IPS-15b (cell line): Measurements from ENCODE around the gene HMGA1.
A peak's percentile ranks its signal among the peaks of the same experiment; 100 is the strongest.
"Not testable (repeated sequence)": the region's sequence is repeated elsewhere in the genome, so short reads cannot be mapped to it uniquely, and the experiment has no call there.

Experiments used
- H3K27me3 ChIP-seq: one replicate; pipeline ENCODE4 v1.6.1; 2013; ENCODE audit warnings: low read length; ENCODE audit not compliant: control insufficient read depth, insufficient read depth
- H3K36me3 ChIP-seq: one replicate; pipeline ENCODE4 v1.6.1; 2013; ENCODE audit warnings: low read length; ENCODE audit not compliant: control insufficient read depth, insufficient read depth
- H3K4me1 ChIP-seq: one replicate; pipeline ENCODE4 v1.6.1; 2013; ENCODE audit warnings: mild to moderate bottlenecking, low read length; ENCODE audit not compliant: control insufficient read depth, insufficient read depth
- H3K4me3 ChIP-seq: one replicate; pipeline ENCODE4 v1.5.1; 2013; ENCODE audit warnings: low read depth, low read length
- H3K9ac ChIP-seq: one replicate; pipeline ENCODE4 v1.6.1; 2013; ENCODE audit warnings: low read depth, mild to moderate bottlenecking, low read length
- H3K9me3 ChIP-seq: one replicate; pipeline ENCODE4 v1.6.1; 2013; ENCODE audit warnings: mild to moderate bottlenecking, low read length; ENCODE audit not compliant: control insufficient read depth, insufficient read depth

Gene HMGA1

DNA sequence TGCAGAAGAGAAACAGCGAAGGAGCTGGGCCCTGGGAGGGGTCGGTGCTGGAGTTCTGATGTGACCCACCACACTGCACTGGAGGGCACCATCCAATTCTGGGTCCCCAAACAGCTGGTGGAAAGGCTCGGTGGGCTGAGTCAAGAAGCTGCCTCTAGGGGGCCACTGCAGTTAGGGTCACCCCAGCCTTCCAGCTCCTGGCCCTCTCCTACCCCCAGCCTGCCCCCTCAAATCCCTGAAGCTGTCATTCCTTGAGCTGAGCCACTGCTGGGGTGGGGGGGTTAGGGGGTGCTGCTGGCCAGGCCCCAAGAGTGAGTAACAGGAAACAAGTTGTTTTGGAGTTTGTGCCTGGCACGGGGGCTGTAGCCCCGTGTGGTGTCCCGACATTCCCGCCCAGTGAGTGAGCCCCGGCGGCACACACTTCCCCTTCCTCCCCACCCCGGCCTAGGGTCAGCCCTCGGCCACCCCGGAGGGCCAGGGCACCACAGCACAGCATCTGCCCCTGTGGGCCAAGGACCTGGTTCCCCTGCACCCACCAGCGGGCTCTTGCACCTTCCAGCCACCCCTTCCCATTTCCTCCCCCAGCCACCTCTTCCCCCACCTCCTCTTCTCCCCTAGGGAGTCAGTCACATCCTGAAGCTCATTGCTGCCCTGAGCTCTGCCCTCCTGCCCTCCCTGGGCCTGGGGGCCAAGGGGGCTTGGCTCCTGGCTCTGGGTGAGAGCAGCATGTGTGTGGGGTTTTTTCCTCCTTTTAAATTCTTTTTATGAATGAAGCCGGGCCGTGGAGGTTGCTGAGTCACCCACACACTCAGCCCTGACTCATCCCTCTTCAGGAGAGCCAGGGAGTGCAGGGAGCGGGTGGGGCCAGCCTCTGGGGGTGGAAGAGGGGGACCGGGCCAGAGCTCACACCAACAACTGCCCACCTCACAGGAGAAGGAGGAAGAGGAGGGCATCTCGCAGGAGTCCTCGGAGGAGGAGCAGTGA is 7.5 kb downstream of the HMGA1 start:
- Histone ChIP-seq H3K27me3 (no peaks in the 10 kb centered on the region), H3K4me1 (peaks cover 14% of the 10 kb centered on the region), H3K36me3 (peaks cover 53% of the 10 kb centered on the region), H3K9me3 (no peaks in the 10 kb centered on the region), H3K4me3 (no peak overlapping the region), H3K9ac (no peak overlapping the region)

DNA sequence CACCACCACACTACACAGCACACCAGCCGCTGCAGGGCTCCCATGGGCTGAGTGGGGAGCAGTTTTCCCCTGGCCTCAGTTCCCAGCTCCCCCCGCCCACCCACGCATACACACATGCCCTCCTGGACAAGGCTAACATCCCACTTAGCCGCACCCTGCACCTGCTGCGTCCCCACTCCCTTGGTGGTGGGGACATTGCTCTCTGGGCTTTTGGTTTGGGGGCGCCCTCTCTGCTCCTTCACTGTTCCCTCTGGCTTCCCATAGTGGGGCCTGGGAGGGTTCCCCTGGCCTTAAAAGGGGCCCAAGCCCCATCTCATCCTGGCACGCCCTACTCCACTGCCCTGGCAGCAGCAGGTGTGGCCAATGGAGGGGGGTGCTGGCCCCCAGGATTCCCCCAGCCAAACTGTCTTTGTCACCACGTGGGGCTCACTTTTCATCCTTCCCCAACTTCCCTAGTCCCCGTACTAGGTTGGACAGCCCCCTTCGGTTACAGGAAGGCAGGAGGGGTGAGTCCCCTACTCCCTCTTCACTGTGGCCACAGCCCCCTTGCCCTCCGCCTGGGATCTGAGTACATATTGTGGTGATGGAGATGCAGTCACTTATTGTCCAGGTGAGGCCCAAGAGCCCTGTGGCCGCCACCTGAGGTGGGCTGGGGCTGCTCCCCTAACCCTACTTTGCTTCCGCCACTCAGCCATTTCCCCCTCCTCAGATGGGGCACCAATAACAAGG is 8.5 kb downstream of the HMGA1 start:
- H3K9ac ChIP-seq, H3K27me3 ChIP-seq, H3K9me3 ChIP-seq, H3K4me3 ChIP-seq: not testable (repeated sequence)
- Histone ChIP-seq H3K4me1 (peaks cover 10% of the 10 kb centered on the region), H3K36me3 (peaks cover 49% of the 10 kb centered on the region)

DNA sequence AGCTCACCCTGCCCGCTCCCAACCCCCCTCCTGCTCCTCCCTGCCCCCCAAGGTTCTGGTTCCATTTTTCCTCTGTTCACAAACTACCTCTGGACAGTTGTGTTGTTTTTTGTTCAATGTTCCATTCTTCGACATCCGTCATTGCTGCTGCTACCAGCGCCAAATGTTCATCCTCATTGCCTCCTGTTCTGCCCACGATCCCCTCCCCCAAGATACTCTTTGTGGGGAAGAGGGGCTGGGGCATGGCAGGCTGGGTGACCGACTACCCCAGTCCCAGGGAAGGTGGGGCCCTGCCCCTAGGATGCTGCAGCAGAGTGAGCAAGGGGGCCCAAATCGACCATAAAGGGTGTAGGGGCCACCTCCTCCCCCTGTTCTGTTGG is 9.1 kb downstream of the HMGA1 start:
- not testable (repeated sequence) for H3K9ac ChIP-seq, H3K27me3 ChIP-seq, H3K9me3 ChIP-seq, H3K4me3 ChIP-seq
- H3K36me3 ChIP-seq = peaks cover 43% of the 10 kb centered on the region
- H3K4me1 ChIP-seq = peaks cover 10% of the 10 kb centered on the region

DNA sequence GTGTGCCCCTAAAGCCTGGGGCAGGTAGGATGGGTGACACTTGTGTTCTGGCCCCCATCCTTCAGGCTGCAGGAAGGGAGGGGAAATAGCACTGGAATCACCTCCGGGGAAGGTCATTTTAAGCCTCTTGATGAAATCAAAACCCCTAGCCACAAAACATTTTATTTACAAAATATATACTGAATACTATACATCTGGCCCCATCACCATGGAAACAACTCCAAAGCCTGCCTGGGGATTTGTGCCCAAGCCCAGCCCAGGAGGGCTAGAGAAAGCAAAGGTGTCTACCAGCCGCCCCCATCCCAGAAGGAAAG is 9.5 kb downstream of the HMGA1 start:
- no peaks in the 10 kb centered on the region for H3K27me3 ChIP-seq
- peaks cover 10% of the 10 kb centered on the region for H3K4me1 ChIP-seq
- no peak overlapping the region for H3K4me3 ChIP-seq
- H3K9ac ChIP-seq = no peak overlapping the region
- peaks cover 39% of the 10 kb centered on the region for H3K36me3 ChIP-seq
- no peaks in the 10 kb centered on the region for H3K9me3 ChIP-seq

DNA sequence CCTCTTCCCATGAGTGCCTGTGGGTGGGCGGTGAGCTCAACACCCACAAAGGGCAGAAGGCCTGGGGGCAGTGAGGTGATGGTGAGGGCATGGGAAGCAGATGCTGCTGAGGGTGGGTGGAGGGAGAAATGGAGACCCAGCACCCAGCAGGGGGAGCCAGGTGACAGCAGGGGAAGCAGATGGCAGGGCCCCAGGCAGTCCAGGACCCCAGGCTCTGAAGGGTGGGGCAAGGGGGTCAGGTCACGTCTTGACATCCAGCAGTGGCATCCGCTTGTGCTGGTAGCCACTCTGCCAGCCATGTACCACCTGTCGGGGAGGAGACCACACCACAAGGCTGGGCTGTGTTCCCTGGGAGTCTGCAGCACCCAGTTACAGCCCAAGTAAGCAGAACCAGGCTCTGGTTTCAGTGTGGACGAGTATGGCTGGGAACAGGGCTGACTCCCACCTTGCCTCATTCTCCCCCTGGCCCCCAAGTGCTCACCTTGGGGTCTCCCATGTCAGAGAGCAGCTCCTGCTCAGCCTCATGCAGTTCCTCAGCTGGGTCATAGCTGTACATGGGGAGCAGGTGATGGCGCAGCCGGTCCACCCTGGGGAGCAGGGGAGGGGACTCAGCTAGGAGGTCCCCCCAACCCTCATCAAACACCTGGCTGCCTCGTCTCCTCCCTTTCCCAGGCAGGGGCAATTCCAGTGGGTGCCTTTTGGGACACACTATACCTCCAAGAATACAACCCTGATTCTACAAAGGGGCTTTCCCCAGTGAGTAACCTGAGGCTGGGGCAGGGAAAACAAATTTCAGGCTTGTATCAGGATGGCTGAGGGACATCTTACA is 10.1 kb downstream of the HMGA1 start:
- no peak overlapping the region for H3K4me3 ChIP-seq
- H3K9ac ChIP-seq = no peak overlapping the region
- H3K9me3 ChIP-seq = no peaks in the 10 kb centered on the region
- peaks cover 10% of the 10 kb centered on the region for H3K4me1 ChIP-seq
- H3K27me3 ChIP-seq = no peaks in the 10 kb centered on the region
- H3K36me3 ChIP-seq = peaks cover 33% of the 10 kb centered on the region

DNA sequence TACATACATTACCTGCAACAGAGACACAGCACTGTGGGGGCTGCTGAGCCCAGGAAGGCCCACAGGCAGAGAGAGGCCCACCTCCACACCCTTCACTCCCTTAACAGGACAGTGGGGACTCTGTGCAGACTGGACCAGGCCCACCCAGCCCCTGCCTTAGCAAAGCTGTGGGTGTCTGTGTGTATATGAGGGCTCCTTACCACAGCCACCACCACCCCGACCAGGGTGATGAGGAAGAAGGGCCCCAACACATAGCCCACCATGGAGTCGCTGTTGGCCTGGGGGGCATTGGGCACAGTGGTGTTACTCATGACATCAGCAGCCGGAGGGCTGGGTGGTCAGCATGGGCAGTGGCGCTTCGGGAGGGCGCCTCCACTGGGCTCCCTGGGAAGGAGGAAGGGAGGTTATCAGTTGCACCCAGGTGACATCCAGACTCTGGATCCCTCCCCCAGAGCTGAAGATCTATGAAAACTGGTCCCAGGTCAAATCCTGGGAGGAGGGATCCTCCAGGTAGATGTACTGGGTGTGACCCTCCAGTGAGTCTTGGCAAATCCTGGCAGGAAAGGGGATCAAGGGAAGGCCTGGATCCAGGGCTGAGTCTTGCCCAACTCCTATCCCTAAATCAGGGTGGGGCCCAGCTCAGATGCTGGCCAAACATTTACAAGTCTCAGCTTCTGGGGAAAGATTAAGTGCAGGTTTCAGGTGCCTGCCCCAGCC is 11.0 kb downstream of the HMGA1 start:
- Histone ChIP-seq H3K4me1 (peaks cover 6% of the 10 kb centered on the region), H3K4me3 (peak overlapping the region; percentile 83), H3K9ac (no peak overlapping the region), H3K36me3 (peaks cover 24% of the 10 kb centered on the region), H3K27me3 (no peaks in the 10 kb centered on the region), H3K9me3 (no peaks in the 10 kb centered on the region)

DNA sequence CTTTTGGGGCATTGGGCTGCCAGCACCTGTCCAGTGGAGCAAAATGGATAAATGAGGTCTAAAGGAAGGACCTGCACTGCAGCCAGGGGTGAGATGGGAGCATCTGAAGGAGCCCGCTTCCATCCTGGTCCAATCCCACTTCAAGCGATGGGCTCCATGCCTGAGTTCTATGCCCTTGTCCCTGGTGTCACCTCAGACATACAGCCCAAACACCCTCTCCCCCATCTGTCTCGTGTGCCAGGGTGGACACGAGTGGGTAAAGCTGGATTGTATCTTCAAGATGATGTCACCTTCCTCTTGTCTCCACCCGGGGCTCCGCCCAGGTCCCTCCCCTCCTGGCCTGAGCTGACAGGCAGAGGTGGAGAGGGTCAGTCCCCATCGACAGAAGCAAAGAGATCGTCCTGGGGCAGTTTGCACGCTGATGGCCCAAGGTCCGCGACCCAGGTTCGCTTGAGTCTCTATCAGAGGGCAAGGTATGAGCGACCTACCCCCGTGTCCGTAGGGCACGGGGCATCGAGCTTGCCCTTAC is 11.6 kb downstream of the HMGA1 start:
- Histone ChIP-seq H3K4me1 (peaks cover 5% of the 10 kb centered on the region), H3K27me3 (no peaks in the 10 kb centered on the region), H3K9ac (no peak overlapping the region)

DNA sequence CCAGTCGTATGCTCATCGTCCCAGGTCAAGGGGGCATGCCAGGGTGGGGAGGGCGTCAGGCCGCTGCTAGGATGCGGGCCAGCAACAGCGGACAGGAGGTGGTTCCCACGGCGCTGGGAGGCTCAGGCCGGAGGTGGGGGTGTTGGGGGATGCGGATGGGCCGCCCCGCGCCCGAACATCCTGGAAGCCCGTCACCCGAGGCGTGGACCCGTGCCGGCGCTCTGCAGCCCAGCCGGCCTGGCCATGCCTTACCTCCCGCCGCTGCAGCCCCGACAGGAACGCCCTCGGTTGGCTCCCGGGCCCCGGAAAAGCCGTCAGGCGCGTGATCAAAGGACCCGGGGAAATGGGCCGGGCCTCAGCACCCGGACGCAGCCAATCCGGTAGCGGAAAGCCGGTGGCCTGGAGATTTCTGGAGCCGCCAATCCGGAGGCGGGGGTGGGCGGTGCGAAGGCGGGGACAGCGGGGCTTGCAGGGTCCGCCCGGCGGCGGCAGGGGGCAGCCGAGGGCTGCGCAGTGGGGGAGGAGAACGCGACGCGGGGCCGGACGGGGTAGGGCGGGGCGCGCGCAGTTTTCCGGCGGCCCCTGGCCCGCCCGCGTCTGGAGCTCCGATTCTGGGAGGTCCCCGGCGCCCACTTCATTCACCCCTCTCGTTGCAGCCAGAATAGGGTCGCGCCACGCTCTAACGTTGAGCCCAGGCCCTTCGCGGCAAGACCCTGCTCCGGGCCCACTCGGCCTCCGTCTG is 12.2 kb downstream of the HMGA1 start, which contains the start of gene SMIM29:
Gene SMIM29 (minus strand): TSS at position 280 of the 742 bp plus-strand sequence. CDS start 1,215 bp downstream, outside the sequence.
- Histone ChIP-seq H3K4me1 (peaks cover 2% of the 10 kb centered on the region), H3K36me3 (peaks cover 12% of the 10 kb centered on the region), H3K4me3 (peak within 1 kb of the TSS; percentile 83), H3K9me3 (no peaks in the 10 kb centered on the region), H3K27me3 (no peaks in the 10 kb centered on the region), H3K9ac (peak within 1 kb of the TSS; percentile 73)

More for the DNA sequence above, 11.6 kb downstream of the HMGA1 start:
- Histone ChIP-seq H3K4me3 (peak overlapping the region; percentile 83), H3K9me3 (no peaks in the 10 kb centered on the region), H3K36me3 (peaks cover 18% of the 10 kb centered on the region)

DNA sequence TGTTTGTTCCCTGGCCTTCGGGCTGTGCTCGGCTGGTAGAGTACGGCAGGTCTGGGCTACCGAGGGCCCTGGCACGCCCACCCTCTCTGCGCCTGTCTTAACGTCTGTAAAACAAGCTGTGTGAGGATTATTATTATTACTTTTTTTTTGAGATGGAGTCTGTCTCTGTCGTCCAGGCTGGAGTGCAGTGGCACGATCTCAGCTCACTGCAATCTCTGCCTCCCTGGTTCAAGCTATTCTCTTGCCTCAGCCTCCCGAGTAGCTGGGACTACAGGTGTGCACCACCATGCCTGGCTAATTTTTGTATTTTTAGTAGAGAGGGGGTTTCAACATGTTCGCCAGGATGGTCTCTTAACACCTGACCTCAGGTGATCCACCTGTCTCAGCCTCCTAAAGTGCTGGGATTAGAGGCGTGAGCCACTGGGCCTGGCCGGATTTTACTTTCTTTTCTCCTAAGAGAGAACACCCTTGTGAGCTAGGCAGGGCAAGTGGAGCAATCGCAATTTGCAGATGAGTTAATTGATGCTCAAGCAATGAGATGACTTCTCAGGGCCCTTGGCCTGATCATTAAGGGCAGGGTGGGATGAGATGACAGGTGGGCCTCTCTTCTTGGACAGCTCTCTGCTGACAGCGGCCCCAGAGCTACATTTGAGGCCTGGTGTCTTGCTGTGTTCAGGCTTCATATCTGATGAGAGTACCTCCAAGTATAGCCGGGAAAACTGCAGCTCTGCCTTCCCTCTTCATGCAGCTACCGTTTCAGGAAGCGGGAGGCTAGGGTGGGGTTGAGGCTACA is 13.0 kb downstream of the HMGA1 start:
- no peaks in the 10 kb centered on the region for H3K9me3 ChIP-seq
- H3K4me3 ChIP-seq = peak overlapping the region; percentile 80
- peaks cover 5% of the 10 kb centered on the region for H3K36me3 ChIP-seq
- peak overlapping the region; percentile 73 for H3K9ac ChIP-seq
- H3K27me3 ChIP-seq = no peaks in the 10 kb centered on the region
- H3K4me1 ChIP-seq = no peaks in the 10 kb centered on the region

DNA sequence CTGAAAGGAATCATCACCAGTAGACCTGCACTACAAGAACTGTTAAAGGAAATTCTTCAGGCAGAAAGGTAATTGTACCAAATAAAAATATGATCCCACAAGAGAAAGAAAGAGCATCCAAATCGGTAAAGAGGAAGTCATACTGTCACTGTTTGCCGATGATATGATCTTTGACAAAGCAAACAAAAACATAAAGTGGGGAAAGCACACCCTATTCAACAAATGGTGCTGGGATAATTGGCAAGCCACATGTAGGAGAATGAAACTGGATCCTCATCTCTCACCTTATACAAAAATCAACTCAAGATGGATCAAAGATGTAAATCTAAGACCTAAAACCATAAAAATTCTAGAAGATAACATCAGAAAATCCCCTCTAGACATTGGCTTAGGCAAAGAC is 15.7 kb downstream of the HMGA1 start:
- not testable (repeated sequence) for H3K36me3 ChIP-seq, H3K4me3 ChIP-seq, H3K27me3 ChIP-seq, H3K9ac ChIP-seq, H3K9me3 ChIP-seq, H3K4me1 ChIP-seq
